A375 (cell line): ENCODE data around the gene XIST. TPM values are rescaled to one million over a fixed set of nuclear protein-coding genes. Genes with fewer than 3 reads are reported as not detected.

Source experiments
- small RNA-seq: library from RNA; depleted of rRNA; stranded (forward); fragments of <200 nt; gene quantifications from one replicate; pipeline ENCODE3, GENCODE V24; 2014
- total RNA-seq: library from RNA; depleted of rRNA; stranded (reverse); fragments of >200 nt; shearing (Covaris generic); gene quantifications from 2 replicates; pipeline ENCODE4 v1.2.3, GENCODE V29; 2014; rRNA removed

Gene XIST
- 83.7 and 92.8 TPM in 2 replicates for total RNA-seq

GRCh38 chrX:73852467-73852866 is at the start of gene XIST:
XIST (minus strand) TSS chrX:73852714.

Small RNA genes within 50 kb of the gene (small RNA-seq; reads per million reads assigned to genes)
- gene RF01880: not detected
